Measurements from ENCODE around the gene ZNF678.

DNA sequence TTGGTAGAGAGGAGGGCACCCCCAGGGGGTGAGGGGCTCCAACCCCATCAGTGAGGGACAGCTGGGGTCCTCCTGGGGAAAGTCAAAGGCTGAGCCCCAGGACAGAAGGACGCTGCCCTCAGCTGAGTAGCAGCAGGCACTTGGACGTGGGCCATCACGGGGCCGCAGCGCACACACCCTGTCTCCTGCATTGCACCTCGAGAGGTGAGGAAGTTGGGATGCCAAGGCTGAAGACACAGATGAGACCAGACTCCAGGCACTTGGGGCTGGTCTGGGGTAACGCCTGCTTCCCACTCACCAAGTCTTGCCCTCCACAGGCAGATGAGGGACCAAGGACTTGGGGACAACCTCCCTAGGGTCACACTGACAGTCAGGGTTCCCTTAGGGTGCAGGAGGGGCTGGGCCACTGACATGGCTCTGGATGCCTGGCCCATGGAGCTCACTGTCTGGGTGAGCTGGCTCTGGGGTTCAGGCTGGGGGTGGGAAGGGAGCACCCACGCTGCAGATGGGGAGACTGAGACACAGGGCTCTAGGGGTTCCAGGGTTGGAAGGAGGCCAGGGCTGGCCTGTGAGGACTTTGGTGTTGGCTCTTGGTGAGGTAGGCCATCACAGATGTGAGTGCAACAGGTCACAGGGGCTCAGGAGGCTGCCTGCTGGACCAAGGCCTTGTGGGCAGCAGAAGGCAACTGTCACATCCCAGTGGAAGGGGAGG is 16.6 kb upstream of the ZNF678 start:
- TF ChIP-seq TAF1 (IDR thresholded peaks at IDR 0.05; ENCODE audit: borderline replicate concordance, insufficient read depth, low read length) (no peak), SIN3A (IDR thresholded peaks at IDR 0.05; ENCODE audit: borderline replicate concordance, insufficient read depth, low read length) (no peak), POLR2AphosphoS5 (IDR thresholded peaks at IDR 0.05; ENCODE audit: low read depth, low read length) (no peak)

Data from PFSK-1 (cell line).